GM12878 (cell line): ENCODE results near the gene THTPA. TPM values are rescaled to one million over a fixed set of nuclear protein-coding genes. Genes with fewer than 3 reads are reported as not detected.

Source experiments
- ATF7 ChIP-seq: fragments of 450-650 bp; IDR thresholded peaks from 2 replicates; pipeline ENCODE4 v1.6.1; 2016; ENCODE audit warnings: low read depth, mild to moderate bottlenecking
- BMI1 ChIP-seq: fragments of 450-650 bp; IDR thresholded peaks from 2 replicates; pipeline ENCODE4 v1.6.1; 2016; ENCODE audit warnings: mild to moderate bottlenecking, moderate library complexity, borderline replicate concordance
- DPF2 ChIP-seq: fragments of 450-650 bp; IDR thresholded peaks from 2 replicates; pipeline ENCODE4 v1.6.1; 2017; ENCODE audit warnings: mild to moderate bottlenecking
- FOXM1 ChIP-seq: IDR thresholded peaks from 2 replicates; pipeline ENCODE4 v1.6.1; 2012; ENCODE audit warnings: low read depth, mild to moderate bottlenecking, inconsistent platforms, low read length, moderate library complexity
- IKZF1 ChIP-seq: fragments of 450-650 bp; conservative IDR thresholded peaks from 2 replicates; pipeline ENCODE4 v1.6.1; 2017; ENCODE audit warnings: antibody characterized with exemption, mild to moderate bottlenecking
- IRF4 ChIP-seq: IDR thresholded peaks from 2 replicates; pipeline ENCODE4 v1.6.1; 2011; ENCODE audit warnings: low read depth, low read length
- JUNB ChIP-seq: IDR thresholded peaks from 2 replicates; pipeline ENCODE4 v1.6.1; 2016; ENCODE audit warnings: antibody characterized with exemption, mild to moderate bottlenecking
- MEF2A ChIP-seq: IDR thresholded peaks from 2 replicates; pipeline ENCODE4 v1.6.1; 2011; ENCODE audit warnings: low read depth, mild to moderate bottlenecking, low read length, moderate library complexity; ENCODE audit not compliant: insufficient read depth
- MTA3 ChIP-seq: IDR thresholded peaks from 2 replicates; pipeline ENCODE4 v1.6.1; 2012; ENCODE audit warnings: low read length, inconsistent platforms, borderline replicate concordance
- MYC ChIP-seq: IDR thresholded peaks from 2 replicates; pipeline ENCODE4 v1.6.1; 2011; ENCODE audit warnings: mild to moderate bottlenecking, low read length, moderate library complexity, inconsistent platforms; ENCODE audit not compliant: insufficient read depth, insufficient replicate concordance, insufficient read length, severe bottlenecking
- NFYA ChIP-seq: IDR thresholded peaks from 2 replicates; pipeline ENCODE4 v1.6.1; 2011; ENCODE audit warnings: low read depth, mild to moderate bottlenecking, low read length, improper control_type of control experiment, borderline replicate concordance
- NR2C1 ChIP-seq: fragments of 450-650 bp; IDR thresholded peaks from 2 replicates; pipeline ENCODE4 v1.6.1; 2017; ENCODE audit warnings: antibody characterized with exemption, mild to moderate bottlenecking, moderate library complexity
- PKNOX1 ChIP-seq: fragments of 450-650 bp; IDR thresholded peaks from 2 replicates; pipeline ENCODE4 v1.6.1; 2016; ENCODE audit warnings: mild to moderate bottlenecking
- PML ChIP-seq: IDR thresholded peaks from 2 replicates; pipeline ENCODE4 v1.6.1; 2012; ENCODE audit warnings: low read length, inconsistent platforms
- POLR2A ChIP-seq: IDR thresholded peaks from 2 replicates; pipeline ENCODE4 v1.6.1; 2011; ENCODE audit warnings: low read depth, mild to moderate bottlenecking, low read length
- RAD21 ChIP-seq: IDR thresholded peaks from 2 replicates; pipeline ENCODE4 v1.6.1; 2011; ENCODE audit warnings: mild to moderate bottlenecking, low read depth, low read length, moderate library complexity; ENCODE audit not compliant: insufficient read depth
- RUNX3 ChIP-seq: IDR thresholded peaks from 2 replicates; pipeline ENCODE4 v1.6.1; 2012; ENCODE audit warnings: low read length, inconsistent platforms
- SIN3A ChIP-seq: IDR thresholded peaks from 2 replicates; pipeline ENCODE4 v1.6.1; 2012; ENCODE audit warnings: low read depth, low read length, improper control_type of control experiment
- TAF1 ChIP-seq: IDR thresholded peaks from 2 replicates; pipeline ENCODE4 v1.6.1; 2011; ENCODE audit warnings: mild to moderate bottlenecking, low read depth, low read length, borderline replicate concordance
- YY1 ChIP-seq: IDR thresholded peaks from 2 replicates; pipeline ENCODE4 v1.6.1; 2011; ENCODE audit warnings: low read depth, mild to moderate bottlenecking, low read length
- ZBED1 ChIP-seq: IDR thresholded peaks from 2 replicates; pipeline ENCODE4 v1.6.1; 2016; ENCODE audit warnings: borderline replicate concordance
- ZNF274 ChIP-seq: IDR thresholded peaks from one replicate; pipeline ENCODE4 v1.8.0; 2011; ENCODE audit not compliant: insufficient read length, insufficient read depth
- ZNF687 ChIP-seq: fragments of 450-650 bp; IDR thresholded peaks from 2 replicates; pipeline ENCODE4 v1.6.1; 2017; ENCODE audit warnings: mild to moderate bottlenecking, moderate library complexity
- polyA plus RNA-seq, 11 experiments: library from polyadenylated mRNA; depleted of rRNA in 4 of 11; unstranded in 6 of 11; stranded (reverse) in 5 of 11; fragments of >200 nt; fragmentation: Nextera tagmentation in 4 of 11; fragmentation: Illumina TruSeq in 1 of 11; extraction: Ambion mirVana in 4 of 11; extraction: Trizol in 1 of 11; gene quantifications; 1 replicate in 1 of 11; 2 replicates in 10 of 11; pipeline versions ENCODE4 v1.2.1 to v1.2.3, GENCODE V29; 2011 to 2016; ENCODE audit warnings: inconsistent platforms in 2 of 11, missing spikeins in 2 of 11, low read depth in 1 of 11
- total RNA-seq, 4 experiments: library from RNA; depleted of rRNA in 3 of 4; stranded (reverse); fragments of >200 nt in 3 of 4; fragmentation: Illumina TruSeq in 1 of 4; extraction: Trizol in 1 of 4; gene quantifications; 2 replicates each; pipeline versions ENCODE4 v1.2.1 to v1.2.3, GENCODE V29; 2013 to 2021
- TF ChIP-seq, protein P1 (sequence below): fragments of 450-650 bp; formaldehyde crosslinking; IDR thresholded peaks from 2 replicates; pipeline ENCODE4 v1.4.0; 2020; ENCODE audit warnings: mild to moderate bottlenecking, moderate library complexity

The THTPA gene
- total and polyA plus RNA-seq, 10 of the 15 experiments (the other 5 are each of a cell fraction or from before 2014, with no cell fraction given): 3.1 to 24.9 (median 12.8) TPM

DNA sequence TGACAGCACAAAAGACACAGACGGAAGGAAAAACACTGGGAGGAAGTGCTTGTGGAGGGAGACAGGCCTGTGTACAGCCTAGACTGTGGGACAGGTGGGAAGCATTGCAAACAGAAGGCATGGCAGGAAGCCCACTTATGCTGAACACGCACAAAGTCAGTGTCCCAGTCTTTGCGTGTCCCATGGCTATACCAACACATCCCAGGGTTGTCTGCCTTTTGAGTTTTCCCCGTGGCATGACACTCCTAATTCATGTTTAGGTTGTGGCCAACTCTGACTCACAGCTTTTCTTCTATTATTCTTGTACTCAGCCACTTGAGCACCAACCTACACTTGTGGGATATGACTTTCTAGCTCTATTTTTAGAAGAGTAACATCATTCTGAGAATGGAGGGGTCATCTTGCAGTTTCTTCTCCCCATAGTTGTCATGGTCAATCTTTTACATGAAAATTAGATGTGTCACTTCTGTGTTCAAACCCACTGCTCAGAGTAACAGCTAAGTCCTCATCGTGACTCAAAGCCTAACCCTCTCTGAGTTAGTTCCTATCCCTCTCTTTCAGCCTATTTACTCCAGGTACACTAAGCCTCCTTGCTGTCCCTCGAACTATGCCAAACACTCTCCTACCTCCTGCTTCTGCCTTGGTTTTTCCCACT lies 50.0 kb downstream of the THTPA start (continued):
- TF ChIP-seq BMI1: peak; percentile 49; the same call in 1 of the 2 replicates
- peak; percentile 32; the same call in 1 of the 2 replicates for TF ChIP-seq POLR2A
- TF ChIP-seq NFYA: no peak
- TF ChIP-seq DPF2: peak; percentile 69
- TF ChIP-seq MTA3: peak; percentile 92; the same call in 1 of the 2 replicates
- peak; percentile 89; the same call in 1 of the 2 replicates for TF ChIP-seq PML
- TF ChIP-seq ZNF274: no peak
- TF ChIP-seq TAF1: no peak
- peak; percentile 32; the same call in 1 of the 2 replicates for TF ChIP-seq ZNF687
- no peak for TF ChIP-seq NR2C1
- no peak for TF ChIP-seq RAD21
- TF ChIP-seq FOXM1: peak; percentile 95
- TF ChIP-seq IRF4: peak; percentile 92
- no peak for TF ChIP-seq MYC
- peak; percentile 98 for TF ChIP-seq JUNB
- TF ChIP-seq RUNX3: peak; percentile 95
- no peak for TF ChIP-seq YY1
- peak; percentile 99 for TF ChIP-seq MEF2A
- peak; percentile 21; the same call in 1 of the 2 replicates for TF ChIP-seq PKNOX1
- TF ChIP-seq ATF7: peak; percentile 92
- TF ChIP-seq ZBED1: peak; percentile 82; the same call in 1 of the 2 replicates
- TF ChIP-seq, protein P1, sequence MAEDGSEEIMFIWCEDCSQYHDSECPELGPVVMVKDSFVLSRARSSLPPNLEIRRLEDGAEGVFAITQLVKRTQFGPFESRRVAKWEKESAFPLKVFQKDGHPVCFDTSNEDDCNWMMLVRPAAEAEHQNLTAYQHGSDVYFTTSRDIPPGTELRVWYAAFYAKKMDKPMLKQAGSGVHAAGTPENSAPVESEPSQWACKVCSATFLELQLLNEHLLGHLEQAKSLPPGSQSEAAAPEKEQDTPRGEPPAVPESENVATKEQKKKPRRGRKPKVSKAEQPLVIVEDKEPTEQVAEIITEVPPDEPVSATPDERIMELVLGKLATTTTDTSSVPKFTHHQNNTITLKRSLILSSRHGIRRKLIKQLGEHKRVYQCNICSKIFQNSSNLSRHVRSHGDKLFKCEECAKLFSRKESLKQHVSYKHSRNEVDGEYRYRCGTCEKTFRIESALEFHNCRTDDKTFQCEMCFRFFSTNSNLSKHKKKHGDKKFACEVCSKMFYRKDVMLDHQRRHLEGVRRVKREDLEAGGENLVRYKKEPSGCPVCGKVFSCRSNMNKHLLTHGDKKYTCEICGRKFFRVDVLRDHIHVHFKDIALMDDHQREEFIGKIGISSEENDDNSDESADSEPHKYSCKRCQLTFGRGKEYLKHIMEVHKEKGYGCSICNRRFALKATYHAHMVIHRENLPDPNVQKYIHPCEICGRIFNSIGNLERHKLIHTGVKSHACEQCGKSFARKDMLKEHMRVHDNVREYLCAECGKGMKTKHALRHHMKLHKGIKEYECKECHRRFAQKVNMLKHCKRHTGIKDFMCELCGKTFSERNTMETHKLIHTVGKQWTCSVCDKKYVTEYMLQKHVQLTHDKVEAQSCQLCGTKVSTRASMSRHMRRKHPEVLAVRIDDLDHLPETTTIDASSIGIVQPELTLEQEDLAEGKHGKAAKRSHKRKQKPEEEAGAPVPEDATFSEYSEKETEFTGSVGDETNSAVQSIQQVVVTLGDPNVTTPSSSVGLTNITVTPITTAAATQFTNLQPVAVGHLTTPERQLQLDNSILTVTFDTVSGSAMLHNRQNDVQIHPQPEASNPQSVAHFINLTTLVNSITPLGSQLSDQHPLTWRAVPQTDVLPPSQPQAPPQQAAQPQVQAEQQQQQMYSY: no peak
- TF ChIP-seq SIN3A: no peak
- TF ChIP-seq IKZF1: peak; percentile 90
